OCI-M1 (cell line): ENCODE data around the gene ADAMTS20.

Source experiments
- DNase-seq: peaks from one replicate; lab custom pipeline; 2025; lab: John Stamatoyannopoulos, UW

Gene ADAMTS20

GRCh38 chr12:43480591-43480990 is 71.4 kb downstream of the ADAMTS20 start:
- DNase-seq, result peak; percentile 53

DNA sequence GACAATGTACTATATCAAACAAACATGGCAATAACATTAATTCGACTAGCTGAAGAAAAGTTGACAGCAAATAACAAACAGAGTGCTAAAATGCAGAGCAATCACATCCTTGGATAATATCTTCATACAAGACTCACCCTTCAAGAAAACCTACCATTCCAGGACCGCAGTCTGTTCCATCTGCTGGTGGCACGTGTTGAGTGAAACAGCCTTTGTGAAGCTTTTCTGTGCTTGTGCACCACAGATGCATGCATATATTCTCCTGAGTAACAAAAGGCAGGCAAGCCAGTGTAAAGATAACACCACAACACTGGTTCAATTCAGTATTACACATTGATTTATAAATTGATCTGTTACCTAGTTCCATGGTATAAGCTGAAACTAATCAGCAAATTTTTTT is 89.3 kb downstream of the ADAMTS20 start:
- no peak for DNase-seq

- DNase-seq, result no peak
Measured at GRCh38 chr12:43462080-43462479, 89.9 kb downstream of the ADAMTS20 start.

GRCh38 chr12:43459285-43459684 is 92.7 kb downstream of the ADAMTS20 start:
- DNase-seq, result no peak

DNA sequence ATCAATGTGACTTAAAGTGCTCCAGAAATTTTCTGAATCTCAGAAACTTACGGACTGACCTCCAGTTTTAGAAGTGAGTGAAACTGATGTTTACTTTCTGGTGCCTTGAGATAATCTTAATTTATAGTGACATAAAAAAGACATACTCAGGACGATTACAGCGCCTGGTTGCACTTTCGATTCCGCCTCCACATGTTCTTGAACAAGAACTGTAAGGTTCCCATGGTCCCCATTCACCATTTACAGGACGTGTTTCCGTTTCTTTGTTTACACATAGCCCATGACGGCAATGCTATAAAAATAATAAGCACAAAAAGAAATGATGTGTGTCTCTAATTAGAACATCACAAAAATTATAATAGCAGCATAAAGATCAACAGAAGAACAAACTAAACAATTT is 98.2 kb downstream of the ADAMTS20 start:
- DNase-seq, result no peak

GRCh38 chr12:43444940-43445564 is 107.0 kb downstream of the ADAMTS20 start:
- DNase-seq, result peak; percentile 90

- no peak for DNase-seq
Measured at GRCh38 chr12:43436597-43436996, 115.4 kb downstream of the ADAMTS20 start.

DNA sequence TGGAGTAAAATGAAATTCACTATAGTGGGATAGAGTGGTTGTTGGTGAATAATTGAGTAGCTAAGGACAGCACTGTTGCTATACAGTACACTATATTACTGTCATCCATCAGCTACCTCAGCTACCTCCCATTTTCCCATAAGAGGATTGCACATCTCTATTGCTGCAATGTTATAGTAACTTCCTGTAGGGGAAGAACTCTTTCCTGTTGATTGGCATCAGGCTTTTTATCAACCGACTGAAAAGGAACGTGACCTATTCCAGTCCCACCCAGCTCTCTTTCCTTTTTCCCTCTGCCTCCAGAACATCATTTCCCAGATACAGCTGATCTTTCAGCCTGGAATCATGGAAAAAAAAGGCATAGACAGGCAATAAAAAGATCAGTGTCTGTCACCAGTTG is 117.4 kb downstream of the ADAMTS20 start:
- DNase-seq, result no peak

- no peak for DNase-seq
Measured at GRCh38 chr12:43428088-43428600, 123.9 kb downstream of the ADAMTS20 start.

GRCh38 chr12:43425361-43425760 is 126.6 kb downstream of the ADAMTS20 start:
- no peak for DNase-seq

- no peak for DNase-seq
Measured at GRCh38 chr12:43416981-43417380, 135.0 kb downstream of the ADAMTS20 start.

DNA sequence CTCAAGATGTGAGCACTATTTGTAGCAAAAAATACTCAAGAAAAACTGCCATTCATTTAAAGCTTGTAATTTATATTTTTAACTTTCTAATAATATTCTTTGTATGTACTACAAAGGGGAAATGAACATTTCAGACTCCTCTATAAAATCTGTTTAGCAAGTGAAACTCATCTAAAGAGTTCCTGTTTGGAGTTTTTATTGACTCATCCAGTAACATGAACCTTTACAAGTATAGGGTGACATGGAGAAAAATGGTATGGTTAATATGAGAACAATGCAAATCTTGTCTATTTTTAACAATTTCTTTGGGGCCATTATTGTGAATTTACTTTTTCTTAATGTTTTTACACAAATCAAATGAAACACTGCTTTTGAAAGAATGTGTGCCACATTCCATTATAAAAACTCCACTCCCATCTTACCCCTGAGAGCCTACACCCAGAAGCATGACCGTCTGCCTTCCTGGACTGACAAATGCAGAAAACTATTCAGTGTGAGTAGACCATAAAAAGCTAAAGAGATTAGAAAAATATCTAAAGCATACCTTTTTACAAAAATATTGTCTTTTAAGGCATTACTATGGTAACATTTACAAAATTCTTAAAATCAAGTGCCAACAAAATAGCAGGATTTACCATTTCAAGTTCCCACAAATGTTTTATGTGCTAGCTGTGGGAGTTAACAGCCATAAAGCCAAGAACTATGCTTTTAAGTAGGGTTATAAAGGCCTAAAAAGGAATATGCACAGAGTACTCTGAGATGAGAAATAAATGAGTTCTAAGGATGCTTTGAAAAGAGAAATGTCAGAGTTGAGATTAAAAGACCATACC is 144.0 kb downstream of the ADAMTS20 start:
- peak; percentile 19 for DNase-seq

DNA sequence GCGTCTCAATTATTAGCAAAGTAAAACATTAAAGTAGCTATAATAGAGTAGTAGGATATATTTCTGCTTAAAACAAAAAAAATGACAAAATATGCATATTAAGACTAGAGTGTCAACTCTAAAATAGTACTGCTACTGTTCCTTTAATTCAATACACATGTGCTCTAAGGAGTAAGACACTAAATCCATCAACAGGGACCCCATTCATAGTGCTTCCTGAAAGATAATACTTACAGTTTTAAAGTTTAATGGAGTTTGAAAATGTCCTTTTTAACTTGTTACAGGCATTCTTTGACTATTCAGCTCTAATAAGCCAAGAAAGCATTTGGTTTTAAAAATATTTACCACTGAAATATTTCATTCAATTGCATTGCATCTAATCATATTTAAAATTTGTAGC is 145.2 kb downstream of the ADAMTS20 start:
- DNase-seq, result no peak

GRCh38 chr12:43402436-43402835 is 149.6 kb downstream of the ADAMTS20 start:
- DNase-seq, result no peak

- DNase-seq, result no peak
Measured at GRCh38 chr12:43401096-43401495, 150.9 kb downstream of the ADAMTS20 start.

DNA sequence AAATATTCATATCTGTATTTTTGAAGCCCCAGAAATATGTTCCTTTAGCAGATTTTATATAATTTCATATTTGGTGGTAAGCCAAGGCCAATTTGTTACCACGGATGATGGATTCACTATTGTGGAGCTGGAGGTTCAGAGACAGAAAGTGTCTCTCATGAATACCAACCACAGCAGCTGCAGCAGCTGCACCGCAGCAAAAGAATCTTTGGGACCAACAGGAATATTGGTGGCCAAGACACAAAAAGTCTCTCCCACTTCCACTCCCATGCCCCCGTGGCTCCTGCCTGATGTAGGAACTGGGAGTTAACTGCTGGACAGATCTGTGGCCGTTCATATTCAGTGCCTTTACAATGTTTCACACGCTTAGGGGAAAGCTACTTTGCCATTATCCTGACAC is 155.3 kb downstream of the ADAMTS20 start:
- DNase-seq, result no peak

GRCh38 chr12:43392116-43392515 is 159.9 kb downstream of the ADAMTS20 start:
- DNase-seq, result no peak

GRCh38 chr12:43381879-43382278 is 170.1 kb downstream of the ADAMTS20 start:
- no peak for DNase-seq

DNA sequence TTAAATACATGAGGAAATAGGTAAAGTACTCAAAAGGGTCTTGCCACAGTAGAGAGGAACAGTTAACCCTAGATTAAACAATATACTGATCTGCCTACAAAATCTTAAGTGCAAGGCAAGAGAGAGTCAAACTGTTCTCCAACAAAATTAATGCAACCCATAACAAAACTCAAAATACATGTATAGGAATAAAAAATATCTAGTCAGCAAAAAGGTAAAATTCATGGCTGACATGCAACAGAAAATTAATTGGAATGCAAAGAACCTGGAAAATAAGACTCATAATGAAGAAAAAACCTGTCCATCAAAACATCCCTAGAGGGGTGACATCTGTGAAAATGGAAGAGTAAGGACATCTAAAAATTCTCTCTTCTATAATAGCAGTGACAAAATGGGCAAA is 173.6 kb downstream of the ADAMTS20 start:
- no peak for DNase-seq

DNA sequence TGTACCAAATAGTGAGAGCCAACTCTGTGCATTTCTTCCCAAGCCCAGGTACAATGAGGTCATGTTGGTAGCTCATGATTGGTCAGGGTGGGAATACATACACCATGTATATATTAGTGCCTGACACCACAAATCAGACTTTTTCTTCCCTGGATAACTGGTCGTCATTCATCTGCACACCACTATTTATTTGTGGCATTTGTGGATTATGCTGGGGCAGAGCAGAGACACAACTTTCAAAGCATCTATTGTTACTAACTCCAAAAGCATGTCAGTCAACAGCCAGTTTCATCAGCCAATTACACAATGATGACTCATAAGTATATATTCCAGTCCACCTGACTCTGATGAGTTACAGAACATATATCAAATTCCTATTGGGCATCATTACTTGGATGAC is 181.7 kb downstream of the ADAMTS20 start:
- peak; percentile 31 for DNase-seq

DNA sequence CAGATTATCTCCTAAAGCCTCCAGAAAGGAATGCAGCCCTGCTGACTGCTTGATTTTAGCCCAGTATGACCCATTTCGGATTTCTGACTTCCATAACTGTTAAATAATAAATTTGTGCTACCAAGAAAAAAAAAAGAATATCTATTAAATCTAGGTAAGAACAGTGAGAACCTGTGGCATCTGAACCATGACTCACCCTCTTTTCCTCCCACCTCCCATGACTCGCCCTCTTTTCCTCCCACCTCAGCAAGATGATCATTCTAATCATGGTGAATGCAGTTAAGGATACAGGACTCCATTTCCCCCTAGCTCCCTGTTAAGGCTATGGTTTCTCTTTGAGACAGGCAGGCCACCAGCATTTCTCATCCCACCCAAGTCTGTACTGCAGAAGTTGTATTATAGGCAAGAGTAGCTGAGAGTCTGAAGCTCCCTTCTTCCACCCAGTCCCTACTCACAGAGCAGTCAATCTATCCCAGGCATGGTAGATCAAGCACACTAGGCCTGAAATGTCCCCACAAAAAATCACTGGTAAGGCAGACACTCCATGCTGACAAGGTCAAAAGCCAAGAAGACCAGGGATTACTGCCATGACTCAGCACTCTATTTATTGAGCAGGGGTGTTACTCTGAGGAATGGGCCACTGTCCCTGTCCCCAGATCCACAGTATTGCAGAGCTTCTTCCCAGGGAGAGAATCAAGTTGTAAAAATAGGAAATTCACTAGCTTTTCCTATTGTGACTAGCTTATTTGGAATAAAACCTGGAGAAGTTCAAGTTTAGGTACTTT is 188.9 kb downstream of the ADAMTS20 start:
- DNase-seq, result no peak

DNA sequence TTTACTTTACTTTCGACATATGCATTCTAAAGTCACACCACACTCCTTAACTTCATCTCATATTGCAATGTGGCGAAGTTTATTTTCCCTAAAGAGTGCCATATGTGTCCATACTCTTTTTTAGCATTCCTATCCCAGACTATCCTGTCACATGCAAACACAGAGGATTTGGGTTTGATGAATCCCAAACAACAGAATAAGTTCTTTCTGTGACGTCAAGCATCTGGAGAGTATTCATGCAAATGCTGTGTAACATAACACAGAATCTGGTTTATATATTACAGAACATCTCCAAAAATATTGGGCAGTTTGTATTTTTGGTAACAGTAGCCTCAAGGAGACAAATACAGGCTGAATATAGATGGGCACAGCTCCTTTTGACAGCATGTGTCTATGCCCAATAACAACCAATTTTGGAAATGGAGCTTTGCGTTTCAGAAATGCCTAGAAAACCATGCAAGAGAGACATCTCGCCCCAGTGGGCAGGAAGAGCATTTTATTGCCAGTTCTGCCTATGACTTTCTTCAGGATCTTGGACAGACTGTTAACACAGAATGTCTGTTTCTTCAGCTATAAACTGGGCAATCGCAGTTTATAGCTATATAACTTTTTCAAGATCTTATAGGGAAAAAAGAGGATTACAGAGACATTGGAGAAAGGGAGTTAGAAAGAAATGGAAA is 190.8 kb downstream of the ADAMTS20 start:
- DNase-seq, result no peak
